Activated gamma-delta T cell treated with anti-CD3 and anti-CD28 coated beads, Interleukin-2, amount 50 U/mL, for 16 hours (primary cell): Measurements from ENCODE around the gene PHACTR1.

Source experiments
- DNase-seq: peaks from one replicate; pipeline ENCODE4 v3.0.0-alpha.2; 2020; ENCODE audit warnings: low read depth

Gene PHACTR1

GRCh38 chr6:12992770-12993169 is 276.2 kb downstream of the PHACTR1 start:
- no peak for DNase-seq

GRCh38 chr6:12993283-12993898 is 276.8 kb downstream of the PHACTR1 start:
- no peak for DNase-seq

GRCh38 chr6:12995419-12995818 is 278.9 kb downstream of the PHACTR1 start:
- no peak for DNase-seq

GRCh38 chr6:13000537-13000936 is 284.0 kb downstream of the PHACTR1 start:
- DNase-seq: no peak

- DNase-seq: no peak
Measured at GRCh38 chr6:13001927-13002326, 285.4 kb downstream of the PHACTR1 start.

- DNase-seq: no peak
Measured at GRCh38 chr6:13004601-13005000, 288.0 kb downstream of the PHACTR1 start.

GRCh38 chr6:13005994-13006393 is 289.4 kb downstream of the PHACTR1 start:
- no peak for DNase-seq

- DNase-seq: no peak
Measured at GRCh38 chr6:13006578-13007300, 290.2 kb downstream of the PHACTR1 start.

GRCh38 chr6:13007744-13008143 is 291.2 kb downstream of the PHACTR1 start:
- DNase-seq: no peak

- no peak for DNase-seq
Measured at GRCh38 chr6:13009031-13009430, 292.5 kb downstream of the PHACTR1 start.

- no peak for DNase-seq
Measured at GRCh38 chr6:13009461-13009860, 292.9 kb downstream of the PHACTR1 start.

GRCh38 chr6:13011612-13012146 is 295.1 kb downstream of the PHACTR1 start:
- no peak for DNase-seq

- DNase-seq: no peak
Measured at GRCh38 chr6:13012296-13012695, 295.7 kb downstream of the PHACTR1 start.

- DNase-seq: no peak
Measured at GRCh38 chr6:13012977-13013680, 296.6 kb downstream of the PHACTR1 start.

GRCh38 chr6:13013681-13014503 is 297.3 kb downstream of the PHACTR1 start:
- DNase-seq: no peak

GRCh38 chr6:13014504-13015378 is 298.2 kb downstream of the PHACTR1 start:
- no peak for DNase-seq

GRCh38 chr6:13015379-13015681 is 298.8 kb downstream of the PHACTR1 start:
- no peak for DNase-seq

GRCh38 chr6:13024616-13025015 is 308.0 kb downstream of the PHACTR1 start:
- DNase-seq: no peak

GRCh38 chr6:13025893-13026499 is 309.4 kb downstream of the PHACTR1 start:
- DNase-seq: no peak

- no peak for DNase-seq
Measured at GRCh38 chr6:13026557-13026956, 310.0 kb downstream of the PHACTR1 start.

GRCh38 chr6:13027207-13027606 is 310.6 kb downstream of the PHACTR1 start:
- no peak for DNase-seq
